Smooth muscle cell (in vitro differentiated cells): Measurements from ENCODE around the gene ACSL3. TPM values are rescaled to one million over a fixed set of nuclear protein-coding genes. Genes with fewer than 3 reads are reported as not detected.

Source experiments
- DNase-seq: peaks from one replicate; lab custom pipeline; 2025; ENCODE audit not compliant: unreplicated experiment; lab: John Stamatoyannopoulos, UW
- H2AFZ ChIP-seq: fragments of 200-600 bp; sonication (generic); 2 replicates; pipeline ENCODE4 v1.6.0; 2016; ENCODE audit warnings: antibody characterized with exemption, low read depth, mild to moderate bottlenecking
- H3F3A ChIP-seq: fragments of 200-600 bp; sonication (generic); 2 replicates; pipeline ENCODE4 v1.6.0; 2017; ENCODE audit warnings: antibody characterized with exemption, low read depth
- H3K27ac ChIP-seq: fragments of 200-600 bp; sonication (generic); 2 replicates; pipeline ENCODE4 v1.5.1; 2016; ENCODE audit warnings: low read depth, mild to moderate bottlenecking
- H3K27me3 ChIP-seq: fragments of 200-600 bp; sonication (generic); 2 replicates; pipeline ENCODE4 v1.6.1; 2016; ENCODE audit warnings: low read depth, mild to moderate bottlenecking
- H3K36me3 ChIP-seq: fragments of 200-600 bp; sonication (generic); 2 replicates; pipeline ENCODE4 v1.5.1; 2016; ENCODE audit warnings: low read depth
- H3K4me1 ChIP-seq: fragments of 200-600 bp; sonication (generic); 2 replicates; pipeline ENCODE4 v1.5.1; 2016; ENCODE audit warnings: low read depth
- H3K4me2 ChIP-seq: fragments of 200-600 bp; sonication (generic); 2 replicates; pipeline ENCODE4 v1.6.0; 2016; ENCODE audit warnings: mild to moderate bottlenecking
- H3K4me3 ChIP-seq: fragments of 200-600 bp; sonication (generic); 2 replicates; pipeline ENCODE4 v1.5.1; 2016; ENCODE audit warnings: mild to moderate bottlenecking
- H3K79me2 ChIP-seq: fragments of 200-600 bp; sonication (generic); 2 replicates; pipeline ENCODE4 v1.6.0; 2016; ENCODE audit warnings: low read depth, mild to moderate bottlenecking
- H3K9ac ChIP-seq: fragments of 200-600 bp; sonication (generic); 2 replicates; pipeline ENCODE4 v1.6.0; 2016; ENCODE audit warnings: low read depth
- H3K9me3 ChIP-seq: fragments of 200-600 bp; sonication (generic); replicated peaks from 2 replicates; pipeline ENCODE4 v1.5.1; 2016; ENCODE audit warnings: low read depth
- H4K20me1 ChIP-seq: fragments of 200-600 bp; sonication (generic); 2 replicates; pipeline ENCODE4 v1.6.0; 2016; ENCODE audit warnings: low read depth
- WGBS: methylation state at CpG from one replicate; pipeline ENCODE4 v1.1.7; 2016; ENCODE audit warnings: low lambda C conversion rate; 5-methylcytosine and 5-hydroxymethylcytosine counted together
- polyA plus RNA-seq: library from polyadenylated mRNA; unstranded; fragments of >200 nt; fragmentation: Nextera tagmentation; extraction: Ambion mirVana; gene quantifications from 2 replicates; pipeline ENCODE4 v1.2.1, GENCODE V29; 2016
- total RNA-seq: library from RNA; depleted of rRNA; stranded (reverse); fragments of >200 nt; gene quantifications from 2 replicates; pipeline ENCODE4 v1.2.3, GENCODE V29; 2014
- TF ChIP-seq, protein P1 (sequence below): fragments of 200-600 bp; sonication (generic); IDR thresholded peaks from 2 replicates; pipeline ENCODE4 v1.5.1; 2017; ENCODE audit warnings: borderline replicate concordance, mild to moderate bottlenecking, antibody characterized with exemption; ENCODE audit not compliant: insufficient read depth, poor library complexity, severe bottlenecking

Gene ACSL3
- total and polyA plus RNA-seq, 2 experiments from 2014 or later = 111 to 183 TPM

DNA sequence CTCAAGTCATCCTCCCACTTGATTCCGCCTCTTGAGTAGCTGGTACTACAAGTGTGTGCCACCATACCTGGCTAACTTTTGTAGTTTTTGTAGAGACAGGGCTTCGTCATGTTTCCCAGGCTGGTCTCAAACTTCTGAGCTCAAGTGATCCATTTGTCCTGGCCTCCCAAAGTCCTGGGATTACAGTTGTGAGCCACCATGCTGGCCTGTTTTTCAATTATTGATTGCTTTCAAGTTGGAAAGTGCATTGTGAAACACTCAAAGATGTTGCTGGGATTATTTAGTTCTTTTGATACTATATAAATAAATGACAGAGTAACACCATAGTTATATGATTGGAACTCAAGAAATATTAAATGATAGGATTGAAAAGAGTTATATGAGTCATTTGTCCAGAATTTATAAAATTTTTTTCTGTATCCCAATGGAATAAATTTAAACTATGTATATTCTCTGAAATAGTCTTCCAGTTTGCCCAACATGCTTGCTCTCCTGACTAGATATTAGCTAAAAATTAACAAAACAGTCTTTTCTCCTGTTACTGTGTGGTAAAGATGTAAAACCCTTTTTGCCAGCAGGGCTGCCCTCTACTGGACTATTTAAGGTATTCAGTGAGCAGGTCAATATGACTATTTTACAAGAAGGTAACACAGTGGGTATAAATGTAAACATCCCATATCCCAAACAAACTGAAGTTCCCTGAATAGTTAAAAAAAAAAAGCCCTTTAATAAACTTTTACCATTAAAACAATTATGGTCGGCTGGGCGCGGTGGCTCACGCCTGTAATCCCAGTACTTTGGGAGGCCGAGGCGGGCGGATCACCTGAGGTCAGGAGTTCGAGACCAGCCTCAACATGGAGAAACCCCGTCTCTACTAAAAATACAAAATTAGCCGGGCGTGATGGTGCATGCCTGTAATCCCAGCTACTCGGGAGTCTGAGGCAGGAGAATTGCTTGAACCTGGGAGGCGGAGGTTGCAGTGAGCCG, 42.7 kb downstream of the ACSL3 start:
- 94% methylated on average over 16 of the region's 16 CpGs for WGBS
- no peak for DNase-seq

DNA sequence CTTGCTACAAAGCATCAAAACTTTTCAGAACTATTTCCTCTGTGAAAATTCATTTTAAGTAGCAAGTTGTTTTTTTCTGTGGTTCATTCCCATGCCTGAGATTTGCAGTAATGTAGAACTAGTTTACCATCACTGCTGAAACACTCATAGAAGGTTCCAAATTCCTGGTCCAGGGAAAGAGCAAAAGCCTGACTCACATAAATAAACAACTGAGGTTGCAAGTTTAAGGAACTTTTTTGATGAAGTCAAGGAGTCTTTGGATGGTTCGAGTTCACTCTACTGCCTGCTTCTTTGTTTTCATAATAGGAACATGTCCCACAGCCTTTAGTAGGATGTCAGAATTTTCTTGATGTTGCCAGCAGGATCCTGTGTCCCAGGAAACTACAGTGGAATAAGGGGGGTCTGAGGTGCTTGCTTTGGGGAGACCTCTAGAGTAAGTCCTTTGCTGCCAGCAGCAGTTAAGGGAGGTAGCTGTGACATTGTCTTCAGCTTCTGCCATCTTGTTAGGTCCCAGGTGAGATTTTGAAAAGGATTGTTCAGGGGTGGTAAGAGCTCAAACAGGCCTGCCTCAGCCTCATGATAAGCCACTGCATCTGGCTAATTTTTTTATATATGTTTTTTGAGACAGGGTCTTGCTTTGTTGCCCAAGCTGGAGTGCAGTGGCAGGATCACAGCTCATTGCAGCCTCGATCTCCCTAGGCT, 43.9 kb downstream of the ACSL3 start:
- Histone ChIP-seq H3K9ac (no peak overlapping the region), H3K79me2 (peaks cover 99% of the 10 kb centered on the region), H3K9me3 (no peaks in the 10 kb centered on the region), H3F3A (peaks cover 10% of the 10 kb centered on the region), H3K4me3 (no peak overlapping the region), H3K36me3 (peaks cover 9% of the 10 kb centered on the region), H2AFZ (no peak overlapping the region), H3K27me3 (no peaks in the 10 kb centered on the region), H3K4me1 (peaks cover 12% of the 10 kb centered on the region), H3K27ac (peak overlapping the region; percentile 47), H4K20me1 (peaks cover 96% of the 10 kb centered on the region), H3K4me2 (peak overlapping the region; percentile 23)
- DNase-seq = no peak
- TF ChIP-seq, protein P1, sequence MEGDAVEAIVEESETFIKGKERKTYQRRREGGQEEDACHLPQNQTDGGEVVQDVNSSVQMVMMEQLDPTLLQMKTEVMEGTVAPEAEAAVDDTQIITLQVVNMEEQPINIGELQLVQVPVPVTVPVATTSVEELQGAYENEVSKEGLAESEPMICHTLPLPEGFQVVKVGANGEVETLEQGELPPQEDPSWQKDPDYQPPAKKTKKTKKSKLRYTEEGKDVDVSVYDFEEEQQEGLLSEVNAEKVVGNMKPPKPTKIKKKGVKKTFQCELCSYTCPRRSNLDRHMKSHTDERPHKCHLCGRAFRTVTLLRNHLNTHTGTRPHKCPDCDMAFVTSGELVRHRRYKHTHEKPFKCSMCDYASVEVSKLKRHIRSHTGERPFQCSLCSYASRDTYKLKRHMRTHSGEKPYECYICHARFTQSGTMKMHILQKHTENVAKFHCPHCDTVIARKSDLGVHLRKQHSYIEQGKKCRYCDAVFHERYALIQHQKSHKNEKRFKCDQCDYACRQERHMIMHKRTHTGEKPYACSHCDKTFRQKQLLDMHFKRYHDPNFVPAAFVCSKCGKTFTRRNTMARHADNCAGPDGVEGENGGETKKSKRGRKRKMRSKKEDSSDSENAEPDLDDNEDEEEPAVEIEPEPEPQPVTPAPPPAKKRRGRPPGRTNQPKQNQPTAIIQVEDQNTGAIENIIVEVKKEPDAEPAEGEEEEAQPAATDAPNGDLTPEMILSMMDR = no peak
- WGBS = 61% methylated on average over 2 of the region's 2 CpGs

More for the DNA sequence above, 42.7 kb downstream of the ACSL3 start:
- no peaks in the 10 kb centered on the region for H3K9me3 ChIP-seq
- no peaks in the 10 kb centered on the region for H3K36me3 ChIP-seq
- H3F3A ChIP-seq = peaks cover 15% of the 10 kb centered on the region
- H3K4me3 ChIP-seq = no peak overlapping the region
- no peak overlapping the region for H2AFZ ChIP-seq
- peak overlapping the region; percentile 47 for H3K27ac ChIP-seq
- peaks cover 99% of the 10 kb centered on the region for H3K79me2 ChIP-seq
- no peak overlapping the region for H3K9ac ChIP-seq
- TF ChIP-seq, protein P1 = peak; percentile 61
- no peaks in the 10 kb centered on the region for H3K27me3 ChIP-seq
- no peak overlapping the region for H3K4me2 ChIP-seq
- peaks cover 19% of the 10 kb centered on the region for H3K4me1 ChIP-seq
- H4K20me1 ChIP-seq = peaks cover 96% of the 10 kb centered on the region

DNA sequence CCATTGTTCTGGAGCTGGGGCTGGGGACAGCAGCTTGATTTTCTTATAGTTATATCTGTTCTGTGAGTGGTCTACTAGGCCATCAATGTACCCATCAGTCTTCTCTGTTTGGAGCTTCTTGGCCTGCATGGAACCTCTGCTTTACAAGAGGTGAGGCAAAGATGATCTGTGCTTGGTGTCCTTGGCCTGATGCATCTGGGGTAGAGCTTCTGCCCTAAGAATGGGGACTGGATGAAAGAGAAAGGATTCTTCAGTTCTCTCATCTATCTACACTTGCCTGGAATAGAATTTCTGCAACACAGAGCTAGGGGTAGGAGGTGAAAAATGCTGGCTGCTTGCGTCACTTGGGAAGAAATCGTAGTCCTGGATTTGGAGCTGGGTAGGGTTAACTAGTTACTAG, 46.2 kb downstream of the ACSL3 start:
- Histone ChIP-seq H3K9ac (no peak overlapping the region), H3K27ac (no peak overlapping the region), H4K20me1 (peaks cover 99% of the 10 kb centered on the region), H2AFZ (no peak overlapping the region), H3K79me2 (peaks cover 99% of the 10 kb centered on the region), H3K9me3 (no peaks in the 10 kb centered on the region), H3K4me1 (peaks cover 5% of the 10 kb centered on the region), H3K4me2 (no peak overlapping the region), H3K36me3 (peaks cover 20% of the 10 kb centered on the region), H3F3A (peaks cover 17% of the 10 kb centered on the region), H3K4me3 (no peak overlapping the region), H3K27me3 (no peaks in the 10 kb centered on the region)
- DNase-seq = no peak
- 88% methylated on average over 2 of the region's 2 CpGs for WGBS
- TF ChIP-seq, protein P1 = no peak
